ENCODE data around the gene LRIF1. TPM values are rescaled to one million over a fixed set of nuclear protein-coding genes. Genes with fewer than 3 reads are reported as not detected.

Gene LRIF1
- total RNA-seq, 6 donors from 2014 or later: 2.6 to 15.3 (median 7.2) TPM

GRCh38 chr1:110903853-110904500, 59.7 kb downstream of the LRIF1 start:
- H3K27ac ChIP-seq: no peak overlapping the region
- H3K27me3 ChIP-seq: no peaks in the 10 kb centered on the region
- WGBS, 2 donors: 80 to 88% methylated on average over 2 to 3 of the region's 3 CpGs
- H3K4me3 ChIP-seq: no peak overlapping the region
- no peak for DNase-seq
- H3K9me3 ChIP-seq: no peaks in the 10 kb centered on the region
- no peak for TF ChIP-seq POLR2A (IDR thresholded peaks at IDR 0.05)
- TF ChIP-seq EP300 (IDR thresholded peaks at IDR 0.05): no peak
- TF ChIP-seq CTCF (IDR thresholded peaks at IDR 0.05): no peak
- TF ChIP-seq POLR2AphosphoS5 (IDR thresholded peaks at IDR 0.05): no peak
- H3K4me1 ChIP-seq: no peaks in the 10 kb centered on the region
- ATAC-seq (ENCODE audit: low FRiP score in 2 of 2): no peak
- H3K36me3 ChIP-seq: peaks cover 0 to 4% (median 0%) of the 10 kb centered on the region in 4 donors

- H3K4me1 ChIP-seq: no peaks in the 10 kb centered on the region
- DNase-seq: no peak
- WGBS, 2 donors: 81 to 86% methylated on average over 4 to 6 of the region's 6 CpGs
These were observed 60.8 kb downstream of the LRIF1 start for GRCh38 chr1:110902820-110903463.

GRCh38 chr1:110899458-110899843, 64.3 kb downstream of the LRIF1 start:
- H3K27ac ChIP-seq: no peak overlapping the region
- WGBS, 2 donors: 83 to 94% methylated on average over 1 of the region's 1 CpG
- no peak overlapping the region for H3K4me3 ChIP-seq
- no peak for ATAC-seq (ENCODE audit: low FRiP score in 2 of 2)
- DNase-seq: no peak
- peaks cover 0 to 7% (median 0%) of the 10 kb centered on the region in 4 donors for H3K36me3 ChIP-seq
- H3K9me3 ChIP-seq: no peaks in the 10 kb centered on the region
- TF ChIP-seq CTCF (IDR thresholded peaks at IDR 0.05) (no peak), POLR2AphosphoS5 (IDR thresholded peaks at IDR 0.05) (no peak), POLR2A (IDR thresholded peaks at IDR 0.05) (no peak), EP300 (IDR thresholded peaks at IDR 0.05) (no peak)
- H3K4me1 ChIP-seq: no peaks in the 10 kb centered on the region
- H3K27me3 ChIP-seq: no peaks in the 10 kb centered on the region

More at GRCh38 chr1:110902820-110903463, 60.8 kb downstream of the LRIF1 start:
- Histone ChIP-seq H3K27ac (no peak overlapping the region), H3K4me3 (no peak overlapping the region), H3K27me3 (no peaks in the 10 kb centered on the region), H3K9me3 (no peaks in the 10 kb centered on the region), H3K36me3 (peaks cover 0 to 4% (median 0%) of the 10 kb centered on the region in 4 donors)
- no peak for TF ChIP-seq EP300 (IDR thresholded peaks at IDR 0.05)
- no peak for TF ChIP-seq POLR2AphosphoS5 (IDR thresholded peaks at IDR 0.05)
- no peak for TF ChIP-seq CTCF (IDR thresholded peaks at IDR 0.05)
- no peak for TF ChIP-seq POLR2A (IDR thresholded peaks at IDR 0.05)
- no peak for ATAC-seq (ENCODE audit: low FRiP score in 2 of 2)

GRCh38 chr1:110898734-110899457, 64.8 kb downstream of the LRIF1 start:
- Histone ChIP-seq H3K4me1 (no peaks in the 10 kb centered on the region), H3K9me3 (no peaks in the 10 kb centered on the region), H3K36me3 (peaks cover 0 to 7% (median 0%) of the 10 kb centered on the region in 4 donors), H3K27ac (no peak overlapping the region), H3K4me3 (no peak overlapping the region), H3K27me3 (no peaks in the 10 kb centered on the region)
- TF ChIP-seq POLR2A (IDR thresholded peaks at IDR 0.05): no peak
- no peak for TF ChIP-seq POLR2AphosphoS5 (IDR thresholded peaks at IDR 0.05)
- TF ChIP-seq CTCF (IDR thresholded peaks at IDR 0.05): no peak
- TF ChIP-seq EP300 (IDR thresholded peaks at IDR 0.05): no peak
- WGBS, 2 donors: 57 to 68% methylated on average over 3 of the region's 3 CpGs
- DNase-seq: no peak
- no peak for ATAC-seq (ENCODE audit: low FRiP score in 2 of 2)
